ENCODE measurements around the gene NEK10. TPM values are rescaled to one million over a fixed set of nuclear protein-coding genes. Genes with fewer than 3 reads are reported as not detected.
A peak's percentile ranks its signal among the peaks of the same experiment; 100 is the strongest.

NEK10 gene
- total and polyA plus RNA-seq, 2 of the 4 experiments (the other 2 are of a cell fraction): 2.2 to 6.6 TPM

GRCh38 chr3:27353221-27353620 is 16.0 kb downstream of the NEK10 start:
- 50% methylated on average over 1 of the region's 1 CpG; no CpG with 5 or more reads in 1 of the 2 experiments for WGBS, 2 experiments (ENCODE audit: extremely low coverage in 2 of 2, insufficient read length in 1 of 2)
- POLR2A ChIA-PET (ENCODE audit: unreplicated experiment): no interaction called here

More at GRCh38 chr3:27353221-27353620, 16.0 kb downstream of the NEK10 start:
- H4K91ac ChIP-seq (ENCODE audit: insufficient read depth, low read depth, low read length): no peak overlapping the region
- in situ Hi-C loops (cut with MboI; ENCODE audit: low sequenced_read_pairs) (no loop called here), dilution Hi-C loops (cut with HindIII; ENCODE audit: low sequenced_read_pairs, unreplicated experiment) (no loop called here), intact Hi-C loops (cut with micrococcal nuclease) (no loop called here)
- peaks cover 2% of the 10 kb centered on the region; the same call in 1 of the 2 replicates for H3K9me1 ChIP-seq (ENCODE audit: insufficient read depth, low read length)
- no peak overlapping the region for H3K4me3 ChIP-seq (ENCODE audit: insufficient read depth, low read depth, low read length)
- H2BK5ac ChIP-seq (ENCODE audit: low read depth, low read length, poor library complexity, severe bottlenecking): no peak overlapping the region
- H2BK15ac ChIP-seq (ENCODE audit: low read depth, low read length): no peak overlapping the region
- no peaks in the 10 kb centered on the region for H3K27me3 ChIP-seq (ENCODE audit: control insufficient read depth, insufficient read depth, low read length)
- no peak overlapping the region for H3K56ac ChIP-seq (ENCODE audit: extremely low read depth, insufficient read depth, low read length)
- TF ChIP-seq CEBPB (IDR thresholded peaks at IDR 0.05; ENCODE audit: low read depth, low read length) (peak; percentile 74), RCOR1 (IDR thresholded peaks at IDR 0.05; ENCODE audit: insufficient replicate concordance, low read length) (no peak)
- no peaks in the 10 kb centered on the region for H4K20me1 ChIP-seq (ENCODE audit: insufficient read depth, low read length)
- H2AK9ac ChIP-seq (replicated peaks; ENCODE audit: low read depth, low read length, poor library complexity): no peak overlapping the region
- H3K14ac ChIP-seq (replicated peaks; ENCODE audit: low read depth, low read length): no peak overlapping the region
- no peaks in the 10 kb centered on the region for H3K79me1 ChIP-seq (ENCODE audit: low read depth in 1 of 2, low read length in 2 of 2)
- BruUV-seq (replicated peaks): no TSS peak
- CTCF ChIA-PET: no interaction called here
- H2AK5ac ChIP-seq (ENCODE audit: low read depth, low read length): no peak overlapping the region
- H2BK120ac ChIP-seq (ENCODE audit: low read depth, low read length): no peak overlapping the region
- no peak overlapping the region for H4K5ac ChIP-seq (ENCODE audit: low read depth, low read length)
- no peak overlapping the region for H3K9ac ChIP-seq (ENCODE audit: low read depth, low read length)
- no peak overlapping the region for H2BK20ac ChIP-seq (ENCODE audit: low read depth, low read length)
- DNase-seq: peak; percentile 15
- no peak overlapping the region for H3K27ac ChIP-seq (ENCODE audit: insufficient read depth, low read length)
- H3K23ac ChIP-seq (ENCODE audit: low read depth, low read length): no peak overlapping the region
- H3K9me3 ChIP-seq (ENCODE audit: control insufficient read depth, insufficient read depth, low read length): no peaks in the 10 kb centered on the region
- no peak overlapping the region for H4K8ac ChIP-seq (ENCODE audit: low read depth in 2 of 2, low read length in 2 of 2)
- H3K4me2 ChIP-seq (ENCODE audit: low read depth, low read length): no peak overlapping the region
- H3K4me1 ChIP-seq (ENCODE audit: control insufficient read depth, insufficient read depth, low read length): no peaks in the 10 kb centered on the region
- no peak for ATAC-seq (ENCODE audit: low read depth)
- H3K18ac ChIP-seq (ENCODE audit: low read depth, low read length): no peak overlapping the region
- H3K4ac ChIP-seq (ENCODE audit: low read depth, low read length): no peak overlapping the region
- no peaks in the 10 kb centered on the region for H3K36me3 ChIP-seq (ENCODE audit: control insufficient read depth, insufficient read depth, low read length)
- no peak overlapping the region for H2AFZ ChIP-seq (replicated peaks; ENCODE audit: low read length, poor library complexity)
